HCT116 (cell line): Measurements from ENCODE around the gene SIDT1. TPM values are rescaled to one million over a fixed set of nuclear protein-coding genes. Genes with fewer than 3 reads are reported as not detected.

ENCODE experiments used
- ATAC-seq: fragments of 200-7000 bp; cut with Tn5 transposase; 2 replicates; pipeline ENCODE4 v1.9.1; 2020; ENCODE audit warnings: mild to moderate bottlenecking, moderate library complexity
- BruUV-seq: library from RNA; stranded (reverse); fragments of 400-500 nt; replicated peaks from 2 replicates; lab custom pipeline; 2021; lab: Mats Ljungman, UMichigan
- CTCF ChIA-PET: fragments of 300-600 bp; sonication (Branson Sonifier 250); formaldehyde crosslinking; loops from one replicate; lab custom pipeline; 2021; ENCODE audit warnings: antibody characterized with exemption; lab: Charles Lee
- POLR2A ChIA-PET: fragments of 300-600, 350-600 bp; sonication (Branson Sonifier 250); formaldehyde crosslinking; loops from one replicate; lab custom pipeline; 2021; ENCODE audit warnings: antibody characterized with exemption; lab: Charles Lee
- RAD21 ChIA-PET, 2 experiments: fragments of 300-600 bp; sonication (Branson Sonifier 250); formaldehyde crosslinking; loops; one replicate each; lab custom pipeline; 2023; ENCODE audit warnings: low total read pairs in 2 of 2; ENCODE audit not compliant: uncharacterized antibody in 2 of 2, unreplicated experiment in 2 of 2, low non-redundant PET in 1 of 2; lab: Charles Lee
- DNase-seq: peaks from one replicate; pipeline ENCODE4 v3.0.0-alpha.2; 2010; ENCODE audit warnings: low read depth, low spot score
- H2AFZ ChIP-seq: fragments of 200-600 bp; shearing (Covaris generic), sonication (generic); 2 replicates; pipeline ENCODE4 v1.6.1; 2017; ENCODE audit warnings: low read depth, mixed run types, mixed read lengths, antibody characterized with exemption, low read length; ENCODE audit not compliant: poor library complexity, severe bottlenecking
- H3K27ac ChIP-seq: 2 replicates; pipeline ENCODE4 v1.5.1; 2012; ENCODE audit warnings: low read depth, low read length
- H3K27me3 ChIP-seq: fragments of 200-600 bp; sonication (generic); 2 replicates; pipeline ENCODE4 v1.6.1; 2016; ENCODE audit warnings: mixed run types, low read length, mixed read lengths; ENCODE audit not compliant: insufficient read depth
- H3K36me3 ChIP-seq, 2 experiments: fragments of 200-500 bp in 1 of 2; fragments of 200-600 bp in 1 of 2; sonication (Bioruptor generic) in 1 of 2; sonication (generic) in 1 of 2; 2 replicates each; pipeline versions ENCODE4 v1.5.1 to v1.6.1; 2014 to 2016; ENCODE audit warnings: low read length in 2 of 2, inconsistent platforms in 1 of 2, mixed read lengths in 1 of 2, mixed run types in 1 of 2; ENCODE audit not compliant: insufficient read depth in 2 of 2, control insufficient read depth in 1 of 2
- H3K4me1 ChIP-seq, 2 experiments: fragments of 200-600 bp in 1 of 2; sonication (generic) in 1 of 2; 2 replicates each; pipeline versions ENCODE4 v1.5.1 to v1.6.1; 2012 to 2017; ENCODE audit warnings: low read length in 2 of 2, inconsistent platforms in 1 of 2, mild to moderate bottlenecking in 1 of 2, mixed read lengths in 1 of 2, mixed run types in 1 of 2, moderate library complexity in 1 of 2; ENCODE audit not compliant: insufficient read depth in 2 of 2, control insufficient read depth in 1 of 2
- H3K4me2 ChIP-seq: fragments of 200-600 bp; sonication (generic); 2 replicates; pipeline ENCODE4 v1.6.1; 2017; ENCODE audit warnings: mixed run types, low read length, mixed read lengths
- H3K4me3 ChIP-seq, 2 experiments: fragments of 200-600 bp in 1 of 2; sonication (generic) in 1 of 2; replicated peaks in 1 of 2; 2 replicates each; pipeline ENCODE4 v1.5.1; 2011 to 2016; ENCODE audit warnings: low read length in 2 of 2, control low read depth in 1 of 2, low read depth in 1 of 2, mild to moderate bottlenecking in 1 of 2, mixed read lengths in 1 of 2, mixed run types in 1 of 2
- H3K79me2 ChIP-seq: fragments of 200-600 bp; sonication (generic); 2 replicates; pipeline ENCODE4 v1.6.1; 2017; ENCODE audit warnings: mild to moderate bottlenecking, mixed run types, low read length, moderate library complexity, mixed read lengths; ENCODE audit not compliant: insufficient read depth
- H3K9ac ChIP-seq: fragments of 200-600 bp; sonication (generic); 2 replicates; pipeline ENCODE4 v1.6.1; 2016; ENCODE audit warnings: low read length, mixed read lengths
- H3K9me2 ChIP-seq: fragments of 200-600 bp; sonication (generic), shearing (Covaris generic); 2 replicates; pipeline ENCODE4 v1.6.1; 2017; ENCODE audit warnings: mixed run types, mild to moderate bottlenecking, moderate library complexity; ENCODE audit not compliant: insufficient read depth
- H3K9me3 ChIP-seq, 2 experiments: fragments of 200-500 bp in 1 of 2; fragments of 200-600 bp in 1 of 2; sonication (Bioruptor generic) in 1 of 2; sonication (generic) in 1 of 2; 2 replicates each; pipeline ENCODE4 v1.6.1; 2014 to 2017; ENCODE audit warnings: low read length in 2 of 2, mixed read lengths in 2 of 2, inconsistent platforms in 1 of 2, low read depth in 1 of 2, mild to moderate bottlenecking in 1 of 2, mixed run types in 1 of 2, moderate library complexity in 1 of 2; ENCODE audit not compliant: control insufficient read depth in 1 of 2, insufficient read depth in 1 of 2
- H4K20me1 ChIP-seq: fragments of 200-600 bp; sonication (generic), shearing (Covaris generic); 2 replicates; pipeline ENCODE4 v1.6.1; 2017; ENCODE audit warnings: mixed run types, mild to moderate bottlenecking, moderate library complexity; ENCODE audit not compliant: insufficient read depth
- ATF3 ChIP-seq: IDR thresholded peaks from 2 replicates; pipeline ENCODE4 v1.6.1; 2012
- CTCF ChIP-seq, 3 experiments: fragments of 200-600 bp in 1 of 3; sonication (generic) in 1 of 3; IDR thresholded peaks in 2 of 3; conservative IDR thresholded peaks in 1 of 3; 2 replicates each; pipeline ENCODE4 v1.5.1; 2012 to 2017; ENCODE audit warnings: low read depth in 2 of 3, low read length in 2 of 3, antibody characterized with exemption in 1 of 3, borderline replicate concordance in 1 of 3, control low read depth in 1 of 3, mild to moderate bottlenecking in 1 of 3, mixed read lengths in 1 of 3, mixed run types in 1 of 3, moderate library complexity in 1 of 3; ENCODE audit not compliant: insufficient read depth in 1 of 3
- EZH2 ChIP-seq: fragments of 200-600 bp; sonication (generic); IDR thresholded peaks from 2 replicates; pipeline ENCODE4 v1.6.1; 2017; ENCODE audit warnings: antibody characterized with exemption, mixed run types
- EZH2phosphoT487 ChIP-seq: fragments of 200-600 bp; IDR thresholded peaks from 2 replicates; pipeline ENCODE4 v1.6.1; 2018; ENCODE audit warnings: antibody characterized with exemption, borderline replicate concordance
- JUND ChIP-seq: IDR thresholded peaks from 2 replicates; pipeline ENCODE4 v1.6.1; 2012
- MAX ChIP-seq: IDR thresholded peaks from 2 replicates; pipeline ENCODE4 v1.6.1; 2012
- POLR2A ChIP-seq: IDR thresholded peaks from 2 replicates; pipeline ENCODE4 v1.7.0; 2011; ENCODE audit warnings: borderline replicate concordance; ENCODE audit not compliant: insufficient read depth, insufficient read length; ENCODE audit errors: extremely low read depth
- RAD21 ChIP-seq: IDR thresholded peaks from 2 replicates; pipeline ENCODE4 v1.6.1; 2012; ENCODE audit warnings: low read depth, mild to moderate bottlenecking
- SIN3A ChIP-seq: IDR thresholded peaks from 2 replicates; pipeline ENCODE4 v1.6.1; 2012; ENCODE audit warnings: low read depth
- SP1 ChIP-seq: IDR thresholded peaks from 2 replicates; pipeline ENCODE4 v1.6.1; 2012; ENCODE audit warnings: low read depth
- SRF ChIP-seq: IDR thresholded peaks from 2 replicates; pipeline ENCODE4 v1.6.1; 2012; ENCODE audit warnings: low read depth
- TCF7L2 ChIP-seq: IDR thresholded peaks from 2 replicates; pipeline ENCODE4 v1.7.0; 2011; ENCODE audit warnings: borderline replicate concordance, inconsistent platforms; ENCODE audit not compliant: insufficient read depth, insufficient read length; ENCODE audit errors: extremely low read depth
- YY1 ChIP-seq: IDR thresholded peaks from 2 replicates; pipeline ENCODE4 v1.6.1; 2011; ENCODE audit warnings: low read length, low read depth, moderate library complexity, mild to moderate bottlenecking; ENCODE audit not compliant: insufficient replicate concordance; ENCODE audit errors: extremely low read depth
- ZBTB33 ChIP-seq: IDR thresholded peaks from 2 replicates; pipeline ENCODE4 v1.6.1; 2011; ENCODE audit warnings: mild to moderate bottlenecking, low read length, moderate library complexity; ENCODE audit not compliant: insufficient replicate concordance; ENCODE audit errors: extremely low read depth
- ZNF274 ChIP-seq: fragments of 200-500 bp; sonication (Bioruptor generic); IDR thresholded peaks from 2 replicates; pipeline ENCODE4 v1.6.1; 2014; ENCODE audit warnings: mild to moderate bottlenecking, low read depth, low read length, inconsistent platforms
- intact Hi-C: fragments of 100-400 bp; cut with micrococcal nuclease; formaldehyde crosslinking; loops from 2 replicates; pipeline ENCODE4 v1.10.0; 2022
- total RNA-seq: library from RNA; stranded (reverse); gene quantifications from one replicate; pipeline ENCODE4 v1.2.1, GENCODE V29; 2021; ENCODE audit not compliant: unreplicated experiment

SIDT1 gene
- total RNA-seq, 1 experiment from 2014 or later: not detected

GRCh38 chr3:113643583-113643982 lies 111.2 kb downstream of the SIDT1 start:
- H3K9me3 ChIP-seq: peaks cover 0 to 7% of the 10 kb centered on the region in 2 experiments; a peak in 2 of 4 replicates

More at GRCh38 chr3:113643583-113643982, 111.2 kb downstream of the SIDT1 start:
- H3K27ac ChIP-seq: no peak overlapping the region
- no peaks in the 10 kb centered on the region for H3K9me2 ChIP-seq
- ATAC-seq (no peak), DNase-seq (no peak)
- H3K4me2 ChIP-seq: no peak overlapping the region
- CTCF ChIA-PET: no interaction called here
- H4K20me1 ChIP-seq: no peaks in the 10 kb centered on the region
- H3K27me3 ChIP-seq: no peaks in the 10 kb centered on the region
- H3K4me3 ChIP-seq: no peak overlapping the region
- RAD21 ChIA-PET: no interaction called here
- POLR2A ChIA-PET: no interaction called here
- H2AFZ ChIP-seq: no peak overlapping the region
- intact Hi-C loops: no loop called here
- no peak overlapping the region for H3K9ac ChIP-seq
- no peaks in the 10 kb centered on the region for H3K79me2 ChIP-seq
- H3K4me1 ChIP-seq: no peaks in the 10 kb centered on the region
- TF ChIP-seq ZBTB33 (no peak), SP1 (no peak), YY1 (no peak), RAD21 (no peak), POLR2A (no peak), JUND (no peak), ATF3 (no peak), CTCF (IDR thresholded peaks at IDR 0.05 in 2 of 3, conservative IDR thresholded peaks at IDR 0.05 in 1 of 3; ENCODE audit: borderline replicate concordance in 1 of 3, insufficient read depth in 1 of 3, low read depth in 2 of 3, low read length in 2 of 3) (no peak), EZH2 (no peak), EZH2phosphoT487 (no peak), MAX (no peak), ZNF274 (no peak), SRF (no peak), TCF7L2 (no peak), SIN3A (no peak)
- H3K36me3 ChIP-seq: no peaks in the 10 kb centered on the region
- no TSS peak for BruUV-seq
